Astrocyte (in vitro differentiated cells and primary cell): ENCODE measurements around the gene USP32. TPM values are rescaled to one million over a fixed set of nuclear protein-coding genes. Genes with fewer than 3 reads are reported as not detected.

ENCODE experiments used
- DNase-seq: peaks from one replicate; pipeline ENCODE4 v3.0.0-alpha.2; 2010; ENCODE audit warnings: low read depth
- FAIRE-seq: peaks from 2 replicates; lab custom pipeline; 2011; peaks lifted over from hg19 to GRCh38; lab: Jason Lieb, UNC
- H2AFZ ChIP-seq: 2 replicates; pipeline ENCODE4 v1.6.0; 2012; ENCODE audit warnings: low read depth, low read length, inconsistent platforms
- H3K27ac ChIP-seq: 2 replicates; pipeline ENCODE4 v1.5.1; 2011; ENCODE audit warnings: low read depth, low read length, inconsistent platforms
- H3K27me3 ChIP-seq: 2 replicates; pipeline ENCODE4 v1.6.0; 2011; ENCODE audit warnings: low read length, inconsistent platforms; ENCODE audit not compliant: insufficient read depth
- H3K36me3 ChIP-seq: 2 replicates; pipeline ENCODE4 v1.5.1; 2011; ENCODE audit warnings: low read length, inconsistent platforms; ENCODE audit not compliant: insufficient read depth
- H3K4me1 ChIP-seq: 2 replicates; pipeline ENCODE4 v1.5.1; 2011; ENCODE audit warnings: low read length, inconsistent platforms; ENCODE audit not compliant: insufficient read depth
- H3K4me2 ChIP-seq: 2 replicates; pipeline ENCODE4 v1.6.0; 2012; ENCODE audit warnings: low read length, inconsistent platforms
- H3K4me3 ChIP-seq: 2 replicates; pipeline ENCODE4 v1.5.1; 2011; ENCODE audit warnings: low read depth, mild to moderate bottlenecking, low read length, inconsistent platforms; ENCODE audit not compliant: insufficient read depth
- H3K79me2 ChIP-seq: 2 replicates; pipeline ENCODE4 v1.6.0; 2012; ENCODE audit warnings: mild to moderate bottlenecking, low read length, inconsistent platforms; ENCODE audit not compliant: insufficient read depth
- H3K9ac ChIP-seq: 2 replicates; pipeline ENCODE4 v1.6.0; 2012; ENCODE audit warnings: mild to moderate bottlenecking, low read length, inconsistent platforms
- H3K9me3 ChIP-seq: 2 replicates; pipeline ENCODE4 v1.5.1; 2012; ENCODE audit warnings: low read depth, mild to moderate bottlenecking, low read length, inconsistent platforms; ENCODE audit not compliant: insufficient read depth
- H4K20me1 ChIP-seq: 2 replicates; pipeline ENCODE4 v1.6.0; 2012; ENCODE audit warnings: low read length, inconsistent platforms; ENCODE audit not compliant: insufficient read depth
- H3K27ac Mint-ChIP-seq: one replicate; pipeline ENCODE4 v1.8.0; 2021; ENCODE audit warnings: mild to moderate bottlenecking, mixed read lengths; ENCODE audit not compliant: unreplicated experiment
- H3K27me3 Mint-ChIP-seq: one replicate; pipeline ENCODE4 v1.8.0; 2021; ENCODE audit warnings: low read depth, mixed read lengths; ENCODE audit not compliant: unreplicated experiment
- H3K36me3 Mint-ChIP-seq: one replicate; pipeline ENCODE4 v1.8.0; 2021; ENCODE audit warnings: low read depth, mixed read lengths; ENCODE audit not compliant: unreplicated experiment
- H3K4me1 Mint-ChIP-seq: one replicate; pipeline ENCODE4 v1.8.0; 2021; ENCODE audit warnings: low read depth, mixed read lengths; ENCODE audit not compliant: unreplicated experiment
- H3K4me3 Mint-ChIP-seq: one replicate; pipeline ENCODE4 v1.8.0; 2021; ENCODE audit warnings: mild to moderate bottlenecking, moderate library complexity, mixed read lengths; ENCODE audit not compliant: unreplicated experiment
- H3K9me3 Mint-ChIP-seq: one replicate; pipeline ENCODE4 v1.8.0; 2021; ENCODE audit warnings: mild to moderate bottlenecking, mixed read lengths; ENCODE audit not compliant: unreplicated experiment
- CTCF ChIP-seq: IDR thresholded peaks from 2 replicates; pipeline ENCODE4 v1.5.1; 2011; ENCODE audit warnings: low read depth, mild to moderate bottlenecking, inconsistent platforms, low read length, moderate library complexity; ENCODE audit not compliant: insufficient read depth
- EZH2 ChIP-seq: IDR thresholded peaks from 2 replicates; pipeline ENCODE4 v1.6.1; 2012; ENCODE audit warnings: mild to moderate bottlenecking, low read length, inconsistent platforms; ENCODE audit not compliant: insufficient read depth
- total RNA-seq: library from RNA; stranded (reverse); gene quantifications from 2 replicates; pipeline ENCODE4 v1.2.1, GENCODE V29; 2021

USP32 gene
- total RNA-seq, 1 donor from 2014 or later = 40.2 TPM

DNA sequence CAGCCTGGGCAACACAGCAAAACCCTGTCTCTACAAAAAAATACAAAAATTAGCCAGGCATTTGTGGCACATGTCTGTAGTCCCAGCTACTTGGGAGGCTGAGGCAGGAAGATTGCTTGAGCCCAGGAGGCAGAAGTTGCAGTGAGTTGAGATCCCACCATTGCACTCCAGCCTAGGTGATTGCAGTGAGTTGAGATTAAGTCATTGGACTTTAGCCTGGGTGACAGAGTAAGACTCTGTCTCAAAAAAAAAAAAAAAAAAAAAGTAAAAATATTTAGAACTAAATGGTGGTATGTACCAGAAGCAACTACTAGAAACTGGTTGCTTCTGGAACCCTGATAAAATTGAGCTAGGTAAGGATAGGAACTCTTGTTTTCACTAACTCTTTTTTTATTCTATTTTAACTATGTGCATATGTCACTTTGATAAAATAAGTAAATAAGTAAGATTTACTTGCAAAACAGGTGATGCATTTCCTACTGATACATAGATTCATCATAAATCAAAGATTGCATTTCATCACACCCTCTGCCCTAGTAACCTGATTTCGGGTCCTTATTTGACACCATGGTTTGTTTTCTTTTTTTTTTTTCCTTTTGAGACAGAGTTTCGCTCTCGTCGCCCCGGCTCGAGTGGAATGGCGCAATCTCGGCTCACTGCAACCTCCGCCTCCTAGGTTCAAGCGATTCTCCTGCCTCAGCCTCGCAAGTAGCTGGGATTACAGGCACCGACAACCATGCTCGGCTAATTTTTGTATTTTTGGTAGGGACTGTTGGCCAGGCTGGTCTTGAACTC is 66.0 kb downstream of the USP32 start:
- Mint-ChIP-seq H3K9me3 (peaks cover 2% of the 10 kb centered on the region), H3K36me3 (peaks cover 7% of the 10 kb centered on the region), H3K27ac (no peak overlapping the region), H3K4me3 (no peak overlapping the region), H3K4me1 (peaks cover 3% of the 10 kb centered on the region), H3K27me3 (no peaks in the 10 kb centered on the region)
- Histone ChIP-seq H3K27me3 (no peaks in the 10 kb centered on the region), H3K79me2 (peaks cover 49% of the 10 kb centered on the region), H3K27ac (no peak overlapping the region), H3K36me3 (no peaks in the 10 kb centered on the region), H4K20me1 (peaks cover 39% of the 10 kb centered on the region), H3K9ac (no peak overlapping the region), H3K9me3 (no peaks in the 10 kb centered on the region), H3K4me1 (no peaks in the 10 kb centered on the region), H2AFZ (no peak overlapping the region), H3K4me2 (no peak overlapping the region), H3K4me3 (no peak overlapping the region)
- FAIRE-seq = no peak
- no peak for DNase-seq
- TF ChIP-seq EZH2 = no peak
- TF ChIP-seq CTCF = no peak

DNA sequence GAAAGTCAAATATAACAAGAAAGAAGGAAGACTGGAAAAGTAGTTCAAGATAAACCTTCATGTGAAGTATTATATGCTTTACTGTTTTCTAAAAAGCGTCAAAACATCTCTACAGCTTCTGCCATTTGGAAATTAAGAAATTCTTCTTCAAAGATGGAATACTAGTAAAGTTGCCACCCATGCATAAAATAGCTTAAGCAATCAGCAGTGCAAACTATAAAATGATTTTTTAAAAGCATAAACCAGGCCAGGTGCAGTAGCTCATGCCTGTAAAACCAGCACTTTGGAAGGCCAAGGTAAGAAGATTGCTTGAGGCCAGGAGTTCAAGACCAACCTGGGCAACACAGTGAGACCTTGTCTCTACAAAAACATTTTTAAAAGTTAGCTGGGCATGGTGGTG is 68.2 kb downstream of the USP32 start:
- Histone ChIP-seq H3K9me3 (no peaks in the 10 kb centered on the region), H3K27me3 (no peaks in the 10 kb centered on the region), H2AFZ (no peak overlapping the region), H3K4me1 (no peaks in the 10 kb centered on the region), H3K79me2 (peaks cover 47% of the 10 kb centered on the region), H3K9ac (no peak overlapping the region), H3K36me3 (no peaks in the 10 kb centered on the region), H3K27ac (no peak overlapping the region), H4K20me1 (peaks cover 39% of the 10 kb centered on the region), H3K4me3 (no peak overlapping the region), H3K4me2 (no peak overlapping the region)
- Mint-ChIP-seq H3K27me3 (no peaks in the 10 kb centered on the region), H3K4me1 (peaks cover 3% of the 10 kb centered on the region), H3K9me3 (peaks cover 2% of the 10 kb centered on the region), H3K36me3 (peaks cover 7% of the 10 kb centered on the region), H3K4me3 (no peak overlapping the region), H3K27ac (no peak overlapping the region)
- FAIRE-seq = no peak
- no peak for DNase-seq
- TF ChIP-seq CTCF (no peak), EZH2 (no peak)

- Histone ChIP-seq H3K9ac (no peak overlapping the region), H3K4me1 (no peaks in the 10 kb centered on the region), H4K20me1 (peaks cover 31% of the 10 kb centered on the region), H3K27me3 (no peaks in the 10 kb centered on the region), H3K4me2 (no peak overlapping the region), H2AFZ (no peak overlapping the region), H3K36me3 (no peaks in the 10 kb centered on the region), H3K79me2 (peaks cover 53% of the 10 kb centered on the region), H3K9me3 (no peaks in the 10 kb centered on the region), H3K27ac (no peak overlapping the region), H3K4me3 (no peak overlapping the region)
- H3K36me3 Mint-ChIP-seq = peaks cover 2% of the 10 kb centered on the region
- TF ChIP-seq CTCF (no peak), EZH2 (no peak)
- FAIRE-seq (no peak), DNase-seq (no peak)
- peaks cover 1% of the 10 kb centered on the region for H3K9me3 Mint-ChIP-seq
- H3K4me3 Mint-ChIP-seq = no peak overlapping the region
- H3K27ac Mint-ChIP-seq = no peak overlapping the region
- H3K4me1 Mint-ChIP-seq = peaks cover 3% of the 10 kb centered on the region
- H3K27me3 Mint-ChIP-seq = no peaks in the 10 kb centered on the region
These were observed 69.9 kb downstream of the USP32 start for GRCh38 chr17:60322056-60322387.
